Tibial nerve (tissue), 4 donors: ENCODE data around the gene MYADM. TPM values are rescaled to one million over a fixed set of nuclear protein-coding genes. Genes with fewer than 3 reads are reported as not detected.

Experiments
- DNase-seq, 2 donors: peaks; one replicate each; pipeline ENCODE4 v3.0.0-alpha.2; 2019; ENCODE audit warnings: low spot score in 2 of 2
- H3K27ac ChIP-seq, 4 donors: fragments of 200-600 bp; sonication (generic) in 3 of 4; one replicate each; pipeline ENCODE4 v1.5.1; 2017 to 2019; ENCODE audit warnings: mild to moderate bottlenecking in 1 of 4
- H3K27me3 ChIP-seq, 2 donors: fragments of 200-600 bp; sonication (generic) in 1 of 2; one replicate each; pipeline versions ENCODE4 v1.5.1 to v1.6.0; 2017 to 2019
- H3K36me3 ChIP-seq, 3 donors: fragments of 200-600 bp; sonication (generic); one replicate each; pipeline ENCODE4 v1.5.1; 2018 to 2019
- H3K4me1 ChIP-seq, 4 donors: fragments of 200-600 bp; sonication (generic) in 3 of 4; one replicate each; pipeline ENCODE4 v1.5.1; 2017 to 2019
- H3K4me3 ChIP-seq, 4 donors: fragments of 200-600 bp; sonication (generic) in 3 of 4; one replicate each; pipeline ENCODE4 v1.5.1; 2017 to 2019; ENCODE audit warnings: mild to moderate bottlenecking in 1 of 4, moderate library complexity in 1 of 4
- H3K9me3 ChIP-seq, 4 donors: fragments of 200-600 bp; sonication (generic) in 3 of 4; one replicate each; pipeline ENCODE4 v1.5.1; 2017 to 2019
- CTCF ChIP-seq, 5 experiments: fragments of 200-600 bp in 3 of 5; fragments of 450-650 bp in 2 of 5; sonication (generic) in 3 of 5; IDR thresholded peaks; one replicate each; pipeline ENCODE4 v1.5.1; 2016 to 2019; ENCODE audit warnings: antibody characterized with exemption in 5 of 5, mild to moderate bottlenecking in 3 of 5, moderate library complexity in 2 of 5
- EP300 ChIP-seq, 2 donors: sonication (generic); formaldehyde crosslinking; IDR thresholded peaks; one replicate each; pipeline ENCODE4 v1.6.1; 2017; ENCODE audit warnings: antibody characterized with exemption in 2 of 2, mild to moderate bottlenecking in 1 of 2
- POLR2A ChIP-seq, 2 donors: fragments of 450-650 bp; IDR thresholded peaks; one replicate each; pipeline ENCODE4 v1.6.1; 2017; ENCODE audit warnings: antibody characterized with exemption in 2 of 2, mild to moderate bottlenecking in 2 of 2, moderate library complexity in 2 of 2
- WGBS, 2 donors: methylation state at CpG; one replicate each; pipeline ENCODE4 v1.1.5; 2018; 5-methylcytosine and 5-hydroxymethylcytosine counted together
- total RNA-seq, 4 donors: library from RNA; depleted of rRNA; stranded (reverse); fragments of >200 nt; gene quantifications; one replicate each; pipeline ENCODE4 v1.1.0, GENCODE V29; 2016

Gene MYADM
- total RNA-seq, 4 donors from 2014 or later: 27.3 to 37.7 (median 31.9) TPM

GRCh38 chr19:53844849-53845246 is 22.8 kb upstream of the MYADM start:
- no peaks in the 10 kb centered on the region for H3K9me3 ChIP-seq
- TF ChIP-seq EP300 (IDR thresholded peaks at IDR 0.05): no peak
- TF ChIP-seq CTCF (IDR thresholded peaks at IDR 0.05): no peak
- TF ChIP-seq POLR2A (IDR thresholded peaks at IDR 0.05): no peak
- no peak for DNase-seq
- H3K4me1 ChIP-seq: peaks cover 0 to 15% (median 5%) of the 10 kb centered on the region in 4 donors
- no peak overlapping the region for H3K27ac ChIP-seq
- WGBS, 2 donors: 86 to 91% methylated on average over 9 of the region's 9 CpGs
- H3K27me3 ChIP-seq: peaks cover 0 to 3% of the 10 kb centered on the region in 2 donors
- H3K36me3 ChIP-seq: no peaks in the 10 kb centered on the region
- H3K4me3 ChIP-seq: no peak overlapping the region

- H3K36me3 ChIP-seq: no peaks in the 10 kb centered on the region
- no peaks in the 10 kb centered on the region for H3K9me3 ChIP-seq
- no peak for DNase-seq
- H3K4me1 ChIP-seq: peaks cover 0 to 4% (median 0%) of the 10 kb centered on the region in 4 donors
- H3K27me3 ChIP-seq: peaks cover 0 to 7% of the 10 kb centered on the region in 2 donors
- H3K4me3 ChIP-seq: no peak overlapping the region
- 58 to 59% methylated on average over 8 of the region's 8 CpGs for WGBS, 2 donors
- TF ChIP-seq POLR2A (IDR thresholded peaks at IDR 0.05) (no peak), EP300 (IDR thresholded peaks at IDR 0.05) (no peak), CTCF (IDR thresholded peaks at IDR 0.05) (no peak)
- H3K27ac ChIP-seq: no peak overlapping the region
These were observed 20.1 kb upstream of the MYADM start for GRCh38 chr19:53847555-53847954.

- Histone ChIP-seq H3K4me3 (no peak overlapping the region), H3K9me3 (no peaks in the 10 kb centered on the region), H3K27me3 (peaks cover 0 to 10% of the 10 kb centered on the region in 2 donors), H3K4me1 (peaks cover 0 to 7% (median 0%) of the 10 kb centered on the region in 4 donors), H3K36me3 (no peaks in the 10 kb centered on the region), H3K27ac (peak overlapping the region in 2 of 4 donors; percentile 17 to 36)
- WGBS, 2 donors: 39 to 42% methylated on average over 11 of the region's 11 CpGs
- TF ChIP-seq POLR2A (IDR thresholded peaks at IDR 0.05): no peak
- TF ChIP-seq CTCF (IDR thresholded peaks at IDR 0.05): no peak
- TF ChIP-seq EP300 (IDR thresholded peaks at IDR 0.05): peak; percentile 20 to 72
- peak in 1 of 2 donors; percentile 15 for DNase-seq
These were observed 18.4 kb upstream of the MYADM start for GRCh38 chr19:53849237-53849676.

- WGBS, 2 donors: 84 to 91% methylated on average over 2 of the region's 2 CpGs
- H3K4me1 ChIP-seq: peaks cover 0 to 7% (median 0%) of the 10 kb centered on the region in 4 donors
- TF ChIP-seq POLR2A (IDR thresholded peaks at IDR 0.05): no peak
- TF ChIP-seq CTCF (IDR thresholded peaks at IDR 0.05): no peak
- no peak for TF ChIP-seq EP300 (IDR thresholded peaks at IDR 0.05)
- no peaks in the 10 kb centered on the region for H3K36me3 ChIP-seq
- H3K9me3 ChIP-seq: no peaks in the 10 kb centered on the region
- peaks cover 0 to 9% of the 10 kb centered on the region in 2 donors for H3K27me3 ChIP-seq
- H3K27ac ChIP-seq: no peak overlapping the region
- DNase-seq: no peak
- no peak overlapping the region for H3K4me3 ChIP-seq
These were observed 14.0 kb upstream of the MYADM start for GRCh38 chr19:53853707-53854106.

- H3K36me3 ChIP-seq: no peaks in the 10 kb centered on the region
- no peaks in the 10 kb centered on the region for H3K9me3 ChIP-seq
- TF ChIP-seq EP300 (IDR thresholded peaks at IDR 0.05) (no peak), POLR2A (IDR thresholded peaks at IDR 0.05) (no peak)
- H3K4me1 ChIP-seq: peaks cover 0 to 32% (median 19%) of the 10 kb centered on the region in 4 donors
- no peak overlapping the region for H3K27ac ChIP-seq
- no peak overlapping the region for H3K4me3 ChIP-seq
- WGBS, 2 donors: 36 to 47% methylated on average over 6 of the region's 6 CpGs
- H3K27me3 ChIP-seq: peaks cover 0 to 6% of the 10 kb centered on the region in 2 donors
- no peak for DNase-seq
These were observed 3.3 kb upstream of the MYADM start for GRCh38 chr19:53864308-53864836.
